Measurements from ENCODE around the gene CTDSP2.
A peak's percentile ranks its signal among the peaks of the same experiment; 100 is the strongest.

CTDSP2 gene

GRCh38 chr12:57846285-57846576 lies 298 bp downstream of the CTDSP2 start:
- DNase-seq (ENCODE audit: low read depth in 1 of 2, low spot score in 1 of 2) = no peak
- peak overlapping the region; percentile 94 for H3K27ac ChIP-seq (replicated peaks)
- TF ChIP-seq REST (IDR thresholded peaks at IDR 0.05; ENCODE audit: insufficient replicate concordance, low read depth) = no peak
- TF ChIP-seq, protein P1, sequence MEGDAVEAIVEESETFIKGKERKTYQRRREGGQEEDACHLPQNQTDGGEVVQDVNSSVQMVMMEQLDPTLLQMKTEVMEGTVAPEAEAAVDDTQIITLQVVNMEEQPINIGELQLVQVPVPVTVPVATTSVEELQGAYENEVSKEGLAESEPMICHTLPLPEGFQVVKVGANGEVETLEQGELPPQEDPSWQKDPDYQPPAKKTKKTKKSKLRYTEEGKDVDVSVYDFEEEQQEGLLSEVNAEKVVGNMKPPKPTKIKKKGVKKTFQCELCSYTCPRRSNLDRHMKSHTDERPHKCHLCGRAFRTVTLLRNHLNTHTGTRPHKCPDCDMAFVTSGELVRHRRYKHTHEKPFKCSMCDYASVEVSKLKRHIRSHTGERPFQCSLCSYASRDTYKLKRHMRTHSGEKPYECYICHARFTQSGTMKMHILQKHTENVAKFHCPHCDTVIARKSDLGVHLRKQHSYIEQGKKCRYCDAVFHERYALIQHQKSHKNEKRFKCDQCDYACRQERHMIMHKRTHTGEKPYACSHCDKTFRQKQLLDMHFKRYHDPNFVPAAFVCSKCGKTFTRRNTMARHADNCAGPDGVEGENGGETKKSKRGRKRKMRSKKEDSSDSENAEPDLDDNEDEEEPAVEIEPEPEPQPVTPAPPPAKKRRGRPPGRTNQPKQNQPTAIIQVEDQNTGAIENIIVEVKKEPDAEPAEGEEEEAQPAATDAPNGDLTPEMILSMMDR (IDR thresholded peaks at IDR 0.05; ENCODE audit: insufficient read depth, low read length) = no peak
- peaks cover under 1% of the 10 kb centered on the region for H3K27me3 ChIP-seq (ENCODE audit: insufficient read depth, poor library complexity, severe bottlenecking)
- peak overlapping the region; percentile 98 for H3K4me3 ChIP-seq (replicated peaks; ENCODE audit: insufficient read depth, low read length)

DNA sequence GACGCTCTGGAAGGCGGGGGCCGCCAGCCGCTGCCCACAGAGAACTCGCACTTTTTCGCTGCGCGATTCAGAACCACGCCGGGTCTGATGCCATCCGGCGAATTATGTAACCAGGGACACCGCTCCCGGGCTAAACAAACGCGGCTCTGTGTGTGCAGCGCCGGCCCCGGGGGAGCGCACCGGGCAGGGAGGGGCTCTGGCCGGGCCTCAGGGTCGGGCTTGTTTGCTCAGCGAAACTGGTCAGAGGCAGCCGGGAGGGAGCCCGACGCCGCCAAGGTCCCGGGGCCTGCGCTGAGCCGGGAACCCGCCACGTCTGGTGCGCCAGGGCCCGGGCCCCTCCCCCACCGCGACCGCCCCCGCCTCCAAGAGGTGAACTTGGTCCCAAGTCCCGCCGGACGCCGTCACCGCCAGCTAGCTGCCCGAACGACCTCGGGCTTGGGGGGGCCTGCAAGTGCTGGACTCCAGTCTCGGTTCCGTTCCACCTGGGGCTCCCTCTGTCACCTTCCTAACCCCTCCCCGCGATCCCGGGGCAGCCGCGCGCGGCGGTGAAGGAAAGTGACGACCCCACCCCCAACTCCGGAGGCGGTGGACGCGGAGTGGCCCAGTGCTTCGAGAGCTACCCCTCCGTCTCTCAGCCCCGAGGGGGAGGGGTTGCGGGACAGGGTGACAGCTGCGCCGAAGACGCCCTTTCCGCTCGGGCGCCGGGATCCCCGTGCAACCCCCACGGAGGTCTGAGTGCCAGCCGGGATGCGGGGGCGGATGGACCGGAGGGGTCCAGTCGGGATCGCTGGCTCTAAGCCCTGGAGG lies 848 bp downstream of the CTDSP2 start:
- Histone ChIP-seq H3K27me3 (ENCODE audit: insufficient read depth, poor library complexity, severe bottlenecking) (no peaks in the 10 kb centered on the region), H3K27ac (replicated peaks) (peak overlapping the region; percentile 94), H3K4me3 (replicated peaks; ENCODE audit: insufficient read depth, low read length) (peak overlapping the region; percentile 98)
- peak; percentile 55 to 56 for DNase-seq (ENCODE audit: low read depth in 1 of 2, low spot score in 1 of 2)
- TF ChIP-seq GABPA (IDR thresholded peaks at IDR 0.05; ENCODE audit: low read depth) (no peak), POLR2AphosphoS5 (IDR thresholded peaks at IDR 0.05; ENCODE audit: low read depth) (peak; percentile 44; the same call in 1 of the 2 replicates), SPI1 (IDR thresholded peaks at IDR 0.05; ENCODE audit: borderline replicate concordance, low read depth) (no peak)
- TF ChIP-seq, protein P1 (IDR thresholded peaks at IDR 0.05; ENCODE audit: insufficient read depth, low read length) = no peak

DNA sequence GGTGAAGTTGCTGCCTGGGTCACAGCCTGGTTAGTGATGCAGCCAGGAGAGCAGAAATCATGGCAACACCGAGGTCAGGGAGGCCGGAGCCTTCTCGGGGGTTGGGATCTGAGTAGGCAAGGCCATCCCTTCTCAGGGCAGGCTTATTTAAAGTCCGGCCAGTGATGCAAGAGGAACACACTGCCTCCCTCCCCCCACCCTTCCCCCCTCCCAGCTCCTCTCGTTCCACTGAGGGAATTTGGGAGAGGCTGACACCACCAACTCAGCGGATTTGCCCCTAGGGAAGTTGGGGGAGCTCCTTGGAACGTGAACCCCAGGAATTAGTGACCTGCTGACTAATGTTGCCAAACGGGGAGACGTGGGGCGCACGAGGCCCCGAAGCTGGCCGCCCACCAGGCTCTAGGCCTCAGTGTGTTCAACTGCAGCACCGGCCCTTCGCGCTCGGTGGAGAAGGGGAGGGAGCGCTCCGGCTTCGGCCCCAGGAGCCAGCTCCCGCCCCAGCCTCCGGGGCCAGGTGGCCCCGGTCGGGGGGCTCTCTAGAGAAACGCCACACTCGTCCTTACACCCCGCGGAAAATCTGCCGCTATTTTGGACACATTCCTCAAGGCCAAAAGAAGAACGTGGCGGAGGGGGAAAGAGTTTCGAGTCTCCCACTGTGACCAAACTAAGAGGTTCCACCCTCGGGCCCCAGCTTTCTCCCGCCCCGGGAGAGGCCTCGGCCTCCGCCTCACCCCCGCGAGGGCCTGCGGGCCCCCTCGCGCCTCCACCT lies 1.6 kb downstream of the CTDSP2 start:
- H3K27me3 ChIP-seq (ENCODE audit: insufficient read depth, poor library complexity, severe bottlenecking) = no peaks in the 10 kb centered on the region
- peak overlapping the region; percentile 98 for H3K4me3 ChIP-seq (replicated peaks; ENCODE audit: insufficient read depth, low read length)
- TF ChIP-seq, protein P1 (IDR thresholded peaks at IDR 0.05; ENCODE audit: insufficient read depth, low read length) = no peak
- TF ChIP-seq POLR2AphosphoS5 (IDR thresholded peaks at IDR 0.05; ENCODE audit: low read depth) = peak; percentile 22; the same call in 1 of the 2 replicates
- TF ChIP-seq REST (IDR thresholded peaks at IDR 0.05; ENCODE audit: insufficient replicate concordance, low read depth) = peak; percentile 18
- peak overlapping the region; percentile 94 for H3K27ac ChIP-seq (replicated peaks)
- peak in 1 of 2 experiments; percentile 56 for DNase-seq (ENCODE audit: low read depth in 1 of 2, low spot score in 1 of 2)
